Skin of body (tissue), 2 donors: Measurements from ENCODE around the gene DNHD1. TPM values are rescaled to one million over a fixed set of nuclear protein-coding genes. Genes with fewer than 3 reads are reported as not detected.
A peak's percentile ranks its signal among the peaks of the same experiment; 100 is the strongest.

Experiments
- DNase-seq: peaks from one replicate; lab custom pipeline; 2025; lab: John Stamatoyannopoulos, UW
- total RNA-seq: library from RNA; depleted of rRNA; stranded (reverse); fragments of >200 nt; gene quantifications from one replicate; pipeline ENCODE4 v1.2.3, GENCODE V29; 2014

The DNHD1 gene
- total RNA-seq, 1 donor from 2014 or later: 7.0 TPM

- no peak for DNase-seq
Measured at GRCh38 chr11:6529266-6529665, 32.2 kb downstream of the DNHD1 start.

GRCh38 chr11:6530848-6531247, 33.8 kb downstream of the DNHD1 start:
- DNase-seq: no peak

- DNase-seq: peak; percentile 61
Measured at GRCh38 chr11:6531267-6531752, 34.2 kb downstream of the DNHD1 start.

GRCh38 chr11:6538456-6538855, 41.4 kb downstream of the DNHD1 start:
- DNase-seq: no peak

- no peak for DNase-seq
Measured at GRCh38 chr11:6538945-6539344, 41.9 kb downstream of the DNHD1 start.

GRCh38 chr11:6539748-6540268, 42.7 kb downstream of the DNHD1 start:
- DNase-seq: no peak

- DNase-seq: no peak
Measured at GRCh38 chr11:6541356-6541755, 44.3 kb downstream of the DNHD1 start.

- no peak for DNase-seq
Measured at GRCh38 chr11:6542727-6543126, 45.6 kb downstream of the DNHD1 start.

GRCh38 chr11:6544921-6545850, 48.1 kb downstream of the DNHD1 start:
- DNase-seq: no peak

- no peak for DNase-seq
Measured at GRCh38 chr11:6545917-6546605, 49.0 kb downstream of the DNHD1 start.

GRCh38 chr11:6546735-6547134, 49.7 kb downstream of the DNHD1 start:
- DNase-seq: no peak

- DNase-seq: no peak
Measured at GRCh38 chr11:6547177-6547576, 50.1 kb downstream of the DNHD1 start.

- no peak for DNase-seq
Measured at GRCh38 chr11:6548121-6548520, 51.0 kb downstream of the DNHD1 start.

- DNase-seq: no peak
Measured at GRCh38 chr11:6548641-6549040, 51.6 kb downstream of the DNHD1 start.

- no peak for DNase-seq
Measured at GRCh38 chr11:6553634-6554033, 56.6 kb downstream of the DNHD1 start.

GRCh38 chr11:6554828-6555706, 58.0 kb downstream of the DNHD1 start:
- DNase-seq: no peak

GRCh38 chr11:6556139-6556949, 59.3 kb downstream of the DNHD1 start:
- no peak for DNase-seq

GRCh38 chr11:6557063-6557462, 60.0 kb downstream of the DNHD1 start:
- DNase-seq: no peak

- DNase-seq: no peak
Measured at GRCh38 chr11:6557761-6558674, 60.9 kb downstream of the DNHD1 start.
